ENCODE data around the gene POLA1.

Gene POLA1

DNA sequence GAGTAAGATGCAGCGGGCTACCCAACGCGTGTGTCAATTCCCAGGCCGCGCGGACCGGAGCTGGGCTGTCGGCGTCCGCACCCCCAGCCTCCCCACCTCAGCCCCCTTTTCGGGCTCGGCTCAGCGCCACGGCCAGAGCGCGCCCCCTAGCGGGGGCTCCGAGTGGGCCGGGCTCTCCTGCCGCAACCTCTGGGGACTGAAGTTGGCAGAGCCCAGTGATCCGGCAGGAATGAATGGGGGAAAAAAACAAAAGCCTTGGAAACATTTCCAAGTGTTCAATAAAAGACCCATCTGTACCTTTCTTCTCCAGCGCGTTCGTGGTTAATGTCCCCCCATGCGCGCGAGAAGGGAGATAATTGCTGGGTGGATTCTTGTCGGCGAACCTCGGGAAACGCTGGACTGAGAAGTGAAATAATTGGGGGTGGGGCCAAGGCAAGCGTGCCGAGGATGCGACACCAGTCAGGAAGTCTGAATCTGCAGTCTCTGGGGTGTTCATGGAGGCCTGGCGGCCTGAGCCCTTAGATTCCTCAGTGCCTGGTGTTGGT, 327.3 kb downstream of the POLA1 start:
- H3K9me3 Mint-ChIP-seq, result no peaks in the 10 kb centered on the region
- H3K4me3 Mint-ChIP-seq, result peak overlapping the region; percentile 43
- peaks cover 78% of the 10 kb centered on the region for H3K27me3 Mint-ChIP-seq (ENCODE audit: low read depth)
- DNase-seq (ENCODE audit: low spot score), result peak; percentile 11
- H3K4me1 Mint-ChIP-seq (ENCODE audit: low read depth), result peaks cover 12% of the 10 kb centered on the region
- no peak overlapping the region for H3K27ac Mint-ChIP-seq
- no peaks in the 10 kb centered on the region for H3K36me3 Mint-ChIP-seq (ENCODE audit: low read depth)

DNA sequence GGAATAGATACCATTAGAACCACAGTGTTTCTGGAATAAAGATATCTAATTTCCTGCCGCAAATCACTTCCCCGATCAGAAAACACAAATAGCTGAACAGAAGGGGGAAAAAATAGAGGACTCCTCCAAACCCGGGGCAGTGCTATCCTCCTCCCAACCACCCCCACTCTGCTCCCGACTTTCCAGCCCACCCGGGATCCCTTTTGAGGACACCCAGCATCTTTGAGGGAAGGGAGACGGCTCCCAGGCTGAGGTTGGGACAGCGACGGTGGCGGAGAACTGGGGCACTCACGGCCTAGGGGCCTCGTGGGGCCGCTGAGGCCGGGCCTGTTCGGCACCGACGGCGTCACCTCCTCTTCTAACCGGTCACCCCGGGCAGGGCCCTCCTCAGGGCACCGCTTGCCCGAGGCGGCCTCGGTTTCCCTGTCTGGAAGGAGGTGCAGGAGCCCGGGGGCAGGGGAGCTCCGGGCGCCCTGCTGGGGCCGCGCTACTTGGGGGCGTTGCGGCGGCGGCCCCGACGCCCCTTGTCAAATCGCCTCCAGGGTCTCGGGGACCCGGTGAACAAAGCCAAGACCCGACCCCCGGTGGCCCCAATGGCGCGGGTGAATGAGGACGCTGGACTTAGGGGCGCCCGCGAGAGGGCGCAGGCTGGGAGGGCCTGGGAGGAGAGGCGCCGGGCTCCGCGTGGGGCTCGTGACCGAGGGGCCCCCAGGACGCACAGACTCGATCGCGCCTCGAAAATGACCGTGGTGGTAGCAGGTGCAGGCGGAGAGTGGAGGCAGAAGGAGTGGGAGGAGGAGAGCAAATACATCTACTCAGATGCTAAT, 329.0 kb downstream of the POLA1 start:
- Mint-ChIP-seq H3K4me3 (no peak overlapping the region), H3K9me3 (no peaks in the 10 kb centered on the region), H3K27me3 (ENCODE audit: low read depth) (peaks cover 69% of the 10 kb centered on the region), H3K4me1 (ENCODE audit: low read depth) (peaks cover 8% of the 10 kb centered on the region), H3K36me3 (ENCODE audit: low read depth) (no peaks in the 10 kb centered on the region), H3K27ac (no peak overlapping the region)
- DNase-seq (ENCODE audit: low spot score), result no peak

DNA sequence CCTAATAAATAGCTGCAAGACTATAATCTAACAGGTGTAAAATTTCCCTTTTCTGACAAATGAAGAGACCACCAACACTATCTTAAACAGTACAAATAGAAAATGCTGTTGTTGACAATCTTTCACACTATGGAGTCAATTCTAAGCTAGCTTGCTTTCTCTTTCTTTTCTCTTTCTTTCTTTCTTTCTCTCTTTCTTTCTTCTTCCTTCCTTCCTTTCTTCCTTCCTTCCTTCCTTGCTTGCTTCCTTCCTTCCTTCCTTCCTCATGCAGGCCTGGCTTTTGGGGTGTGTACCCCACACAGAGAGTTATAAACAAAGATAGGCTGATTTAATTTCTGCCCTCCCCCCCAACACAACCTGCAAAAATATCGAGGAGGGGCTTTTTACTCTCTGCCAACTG, 330.2 kb downstream of the POLA1 start:
- Mint-ChIP-seq H3K9me3 (no peaks in the 10 kb centered on the region), H3K36me3 (ENCODE audit: low read depth) (no peaks in the 10 kb centered on the region), H3K4me3 (no peak overlapping the region), H3K27me3 (ENCODE audit: low read depth) (peaks cover 64% of the 10 kb centered on the region), H3K4me1 (ENCODE audit: low read depth) (peaks cover 8% of the 10 kb centered on the region), H3K27ac (no peak overlapping the region)
- DNase-seq (ENCODE audit: low spot score), result no peak

DNA sequence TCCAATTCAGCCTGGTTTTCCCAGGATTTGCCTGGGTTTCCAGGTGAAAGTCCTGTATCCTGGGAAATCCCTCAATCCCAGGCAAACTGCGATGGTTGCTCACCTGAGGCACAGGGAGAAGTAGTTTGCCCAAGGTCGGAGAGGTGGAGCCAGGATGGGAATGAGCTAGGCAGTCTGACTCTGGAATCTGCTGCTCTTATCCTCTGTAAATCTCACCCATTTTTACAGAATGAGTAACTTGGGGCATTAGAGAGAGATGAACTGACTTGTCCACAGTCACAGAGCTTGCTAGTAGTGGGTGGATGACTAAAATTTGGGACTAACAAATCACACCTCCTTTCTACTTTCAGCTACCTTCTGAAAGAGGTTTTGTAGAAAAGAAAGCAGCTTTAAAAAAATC, 331.9 kb downstream of the POLA1 start:
- no peak for DNase-seq (ENCODE audit: low spot score)
- peaks cover 52% of the 10 kb centered on the region for H3K27me3 Mint-ChIP-seq (ENCODE audit: low read depth)
- no peak overlapping the region for H3K27ac Mint-ChIP-seq
- H3K36me3 Mint-ChIP-seq (ENCODE audit: low read depth), result no peaks in the 10 kb centered on the region
- H3K4me3 Mint-ChIP-seq, result no peak overlapping the region
- H3K9me3 Mint-ChIP-seq, result no peaks in the 10 kb centered on the region
- peaks cover 8% of the 10 kb centered on the region for H3K4me1 Mint-ChIP-seq (ENCODE audit: low read depth)

DNA sequence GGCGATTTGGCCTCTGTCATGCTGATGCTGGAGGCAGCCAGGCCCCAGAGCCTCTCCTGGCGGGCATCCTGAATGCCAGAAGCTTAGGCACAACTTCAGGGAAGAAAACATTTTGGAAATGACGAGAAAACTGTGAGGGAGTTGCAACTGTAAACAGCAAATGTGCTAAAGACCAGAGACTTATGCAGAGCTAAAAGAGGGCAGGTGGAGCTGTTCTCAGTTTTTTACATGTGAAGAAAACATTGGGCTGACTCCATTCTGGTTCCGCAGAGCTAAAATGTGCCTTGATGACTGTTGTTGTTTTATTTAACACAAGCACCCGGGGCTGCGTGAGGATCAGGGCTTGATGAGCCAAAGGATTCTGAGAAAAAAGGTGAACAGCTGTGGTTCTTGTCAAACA, 332.9 kb downstream of the POLA1 start:
- H3K27ac Mint-ChIP-seq, result no peak overlapping the region
- no peak for DNase-seq (ENCODE audit: low spot score)
- peaks cover 45% of the 10 kb centered on the region for H3K27me3 Mint-ChIP-seq (ENCODE audit: low read depth)
- H3K36me3 Mint-ChIP-seq (ENCODE audit: low read depth), result no peaks in the 10 kb centered on the region
- H3K4me3 Mint-ChIP-seq, result no peak overlapping the region
- peaks cover 5% of the 10 kb centered on the region for H3K4me1 Mint-ChIP-seq (ENCODE audit: low read depth)
- no peaks in the 10 kb centered on the region for H3K9me3 Mint-ChIP-seq

DNA sequence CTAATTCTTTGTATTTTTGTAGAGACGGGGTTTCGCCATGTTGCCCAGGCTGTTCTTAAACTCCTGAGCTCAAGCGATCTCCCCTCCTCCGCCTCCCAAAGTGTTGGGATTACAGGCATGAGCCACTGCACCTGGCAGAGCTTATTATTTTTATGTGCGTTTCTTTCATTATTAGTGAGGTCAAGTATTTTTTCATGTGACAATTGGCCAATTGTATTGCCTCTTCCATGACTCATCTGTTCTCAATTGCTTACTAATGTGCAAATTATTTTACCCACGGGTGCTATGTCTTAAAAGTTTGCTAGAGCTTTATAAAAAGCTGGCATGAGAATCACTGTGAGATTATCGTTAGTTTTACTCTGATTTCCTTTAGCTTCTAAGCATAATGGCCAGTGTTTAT, 335.0 kb downstream of the POLA1 start:
- no peak overlapping the region for H3K27ac Mint-ChIP-seq

DNA sequence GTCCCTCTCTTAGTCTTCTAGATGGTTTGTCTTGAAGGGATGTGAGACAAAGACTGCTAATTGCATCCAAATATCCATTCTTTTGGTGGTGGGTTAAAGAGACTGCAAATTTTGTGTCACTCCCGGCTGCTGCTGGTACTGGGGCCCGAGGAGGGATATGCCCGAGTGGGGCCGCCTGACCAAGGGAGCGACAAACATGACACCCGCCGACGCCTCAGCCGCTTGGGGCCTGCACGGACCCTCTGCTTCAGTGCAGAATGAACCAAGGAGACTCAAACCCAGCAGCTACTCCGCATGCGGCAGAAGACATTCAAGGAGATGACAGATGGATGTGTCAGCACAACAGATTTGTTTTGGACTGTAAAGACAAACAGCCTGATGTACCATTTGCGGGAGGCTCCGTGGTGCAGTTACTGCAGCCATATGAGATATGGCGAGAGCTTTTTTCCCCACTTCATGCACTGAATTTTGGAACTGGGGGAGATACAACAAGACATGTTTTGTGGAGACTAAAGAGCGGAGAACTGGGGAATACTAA, 335.6 kb downstream of the POLA1 start:
- H3K27ac Mint-ChIP-seq, result no peak overlapping the region
- no peak for DNase-seq (ENCODE audit: low spot score)
- no peak overlapping the region for H3K4me3 Mint-ChIP-seq
- peaks cover 20% of the 10 kb centered on the region for H3K27me3 Mint-ChIP-seq (ENCODE audit: low read depth)
- H3K9me3 Mint-ChIP-seq, result no peaks in the 10 kb centered on the region
- no peaks in the 10 kb centered on the region for H3K4me1 Mint-ChIP-seq (ENCODE audit: low read depth)
- no peaks in the 10 kb centered on the region for H3K36me3 Mint-ChIP-seq (ENCODE audit: low read depth)

More for the DNA sequence above, 335.0 kb downstream of the POLA1 start:
- H3K27me3 Mint-ChIP-seq (ENCODE audit: low read depth), result peaks cover 26% of the 10 kb centered on the region
- H3K9me3 Mint-ChIP-seq, result no peaks in the 10 kb centered on the region
- H3K36me3 Mint-ChIP-seq (ENCODE audit: low read depth), result no peaks in the 10 kb centered on the region
- DNase-seq (ENCODE audit: low spot score), result no peak
- no peaks in the 10 kb centered on the region for H3K4me1 Mint-ChIP-seq (ENCODE audit: low read depth)
- H3K4me3 Mint-ChIP-seq, result no peak overlapping the region

DNA sequence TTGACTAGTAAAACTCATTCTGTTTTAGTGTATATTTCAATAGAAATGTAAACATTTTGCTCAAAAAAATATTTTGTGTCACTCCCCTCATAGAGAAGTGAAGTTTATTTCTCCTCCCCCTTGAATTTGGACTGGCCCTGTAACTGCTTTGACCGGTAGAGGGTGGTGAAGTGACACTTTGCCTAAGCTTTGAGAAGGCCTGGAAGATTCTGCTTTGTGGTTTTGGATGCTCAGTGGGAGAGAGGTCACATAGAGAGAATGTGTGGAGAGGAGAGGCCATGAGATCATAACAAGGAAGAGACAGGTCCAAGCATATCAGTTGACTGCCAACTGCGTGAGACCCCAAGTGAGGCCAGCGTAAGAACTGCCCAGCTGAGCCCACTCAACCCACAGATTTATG, 341.2 kb downstream of the POLA1 start:
- no peaks in the 10 kb centered on the region for H3K9me3 Mint-ChIP-seq
- H3K27ac Mint-ChIP-seq, result no peak overlapping the region
- H3K36me3 Mint-ChIP-seq (ENCODE audit: low read depth), result no peaks in the 10 kb centered on the region
- no peaks in the 10 kb centered on the region for H3K27me3 Mint-ChIP-seq (ENCODE audit: low read depth)
- no peaks in the 10 kb centered on the region for H3K4me1 Mint-ChIP-seq (ENCODE audit: low read depth)
- no peak for DNase-seq (ENCODE audit: low spot score)
- H3K4me3 Mint-ChIP-seq, result no peak overlapping the region

DNA sequence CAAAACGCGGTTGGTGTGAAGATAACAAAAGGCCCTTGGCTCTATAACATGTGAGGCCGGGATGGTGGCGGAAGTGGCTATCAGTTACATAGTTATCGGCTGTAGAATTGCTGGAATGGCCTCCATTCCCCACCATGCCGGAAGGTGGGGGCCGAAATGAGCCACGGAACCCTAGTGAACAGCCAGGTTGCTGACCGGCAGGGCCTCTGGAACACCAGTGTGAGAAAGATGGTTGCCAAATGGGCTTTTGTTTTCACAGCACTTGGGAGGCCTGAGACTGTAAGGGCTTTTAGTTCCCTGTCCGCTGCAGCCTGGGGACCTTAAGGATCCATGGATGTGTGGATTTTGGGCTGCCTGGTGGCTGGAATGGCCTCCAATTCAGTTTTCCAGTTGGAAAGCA, 345.3 kb downstream of the POLA1 start:
- Mint-ChIP-seq H3K27ac (no peak overlapping the region), H3K36me3 (ENCODE audit: low read depth) (no peaks in the 10 kb centered on the region), H3K4me3 (no peak overlapping the region), H3K27me3 (ENCODE audit: low read depth) (no peaks in the 10 kb centered on the region), H3K4me1 (ENCODE audit: low read depth) (no peaks in the 10 kb centered on the region), H3K9me3 (no peaks in the 10 kb centered on the region)
- DNase-seq (ENCODE audit: low spot score), result no peak

DNA sequence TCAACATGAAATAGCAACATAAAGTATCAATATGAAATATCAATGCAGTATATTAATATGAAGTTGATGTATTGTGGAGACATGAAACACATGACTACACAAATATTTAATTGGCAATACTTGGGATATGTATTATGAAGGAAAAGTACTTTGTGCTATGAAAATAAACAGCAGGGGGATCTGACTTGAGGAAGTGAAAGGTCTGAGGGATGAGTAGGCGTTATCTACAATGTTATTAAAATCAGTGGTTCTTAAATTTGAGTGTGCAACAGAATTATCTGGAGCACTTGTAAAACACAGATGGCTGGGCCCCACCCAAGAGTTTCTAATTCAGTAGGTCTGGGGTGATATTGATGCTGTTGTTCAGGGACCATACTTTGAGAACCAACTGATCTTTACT, 349.5 kb downstream of the POLA1 start:
- no peak for DNase-seq (ENCODE audit: low spot score)

More for the DNA sequence above, 349.5 kb downstream of the POLA1 start:
- H3K27ac Mint-ChIP-seq, result no peak overlapping the region
- no peaks in the 10 kb centered on the region for H3K9me3 Mint-ChIP-seq
- H3K4me1 Mint-ChIP-seq (ENCODE audit: low read depth), result no peaks in the 10 kb centered on the region
- no peak overlapping the region for H3K4me3 Mint-ChIP-seq
- no peaks in the 10 kb centered on the region for H3K36me3 Mint-ChIP-seq (ENCODE audit: low read depth)
- peaks cover 3% of the 10 kb centered on the region for H3K27me3 Mint-ChIP-seq (ENCODE audit: low read depth)

All from T-helper 2 cell treated with Interferon-gamma antibody and Interleukin-4, amounts not matched to agents 5 μg/mL and 100 μg/mL, for 36 hours (primary cell).